ENCODE measurements around the gene H1-8. TPM values are rescaled to one million over a fixed set of nuclear protein-coding genes. Genes with fewer than 3 reads are reported as not detected.

The H1-8 gene
- total and polyA plus RNA-seq, 9 of the 15 experiments (the other 6 are each of a cell fraction or from before 2014, with no cell fraction given): not detected

GRCh38 chr3:129599073-129599472, 56.1 kb downstream of the H1-8 start:
- peak overlapping the region in 1 of 2 experiments; percentile 83; a peak in 2 of 4 replicates for H3K9ac ChIP-seq (ENCODE audit: insufficient read depth in 1 of 2, low read depth in 2 of 2, low read length in 2 of 2)
- CTCF ChIA-PET (ENCODE audit: low intra/inter-chr PET ratio): no interaction called here
- no peak for DNase-seq (ENCODE audit: extremely low read depth in 1 of 4, low spot score in 3 of 4)
- WGBS (ENCODE audit: insufficient coverage, low coverage, missing lambda C conversion rate): 80% methylated on average over 17 of the region's 19 CpGs
- H4K20me1 ChIP-seq (replicated peaks; ENCODE audit: control insufficient read depth, insufficient read depth, low read length): peaks cover 7% of the 10 kb centered on the region; the same call in 1 of the 2 replicates
- no peak overlapping the region for H3K4me3 ChIP-seq
- no TSS peak for BruUV-seq (replicated peaks)
- FAIRE-seq: no peak
- H2AFZ ChIP-seq (ENCODE audit: low read depth, low read length): no peak overlapping the region
- peaks cover 81% of the 10 kb centered on the region for H3K79me2 ChIP-seq (ENCODE audit: control insufficient read depth, insufficient read depth, low read length)
- 0 out of 2 replicates have a peak overlapping the region, but pooled peaks have one; percentile 43 for H3K4me2 ChIP-seq (ENCODE audit: insufficient read depth, low read length)
- intact Hi-C loops (cut with micrococcal nuclease) (no loop called here), in situ Hi-C loops (cut with MboI) (no loop called here)
- no peaks in the 10 kb centered on the region for H3K9me3 ChIP-seq (replicated peaks; ENCODE audit: control insufficient read depth, insufficient read depth, low read depth, low read length)
- H3K9me1 ChIP-seq (ENCODE audit: control insufficient read depth, insufficient read depth, low read length): no peaks in the 10 kb centered on the region
- H3K4me1 ChIP-seq (replicated peaks in 1 of 2; ENCODE audit: control insufficient read depth in 2 of 2, insufficient read depth in 2 of 2, low read length in 2 of 2): peaks cover 40 to 70% of the 10 kb centered on the region in 2 experiments
- H3K27me3 ChIP-seq (ENCODE audit: control insufficient read depth in 2 of 2, insufficient read depth in 2 of 2, low read length in 2 of 2): no peaks in the 10 kb centered on the region
- H3K36me3 ChIP-seq (ENCODE audit: control insufficient read depth, insufficient read depth, low read length): peaks cover 5% of the 10 kb centered on the region; the same call in 2 of the 3 replicates
- H3K27ac ChIP-seq (ENCODE audit: extremely low read depth, low read depth, low read length): peak overlapping the region; percentile 30; the same call in 2 of the 3 replicates
- no peak for ATAC-seq
- POLR2A ChIA-PET: interaction anchor here (0.8 to 1.2 kb wide), 2 partner anchors 8 to 16 kb away, joined by 3 read pairs; no protein-coding TSS in a partner anchor
- TF ChIP-seq HEY1 (CRISPR knock-in tag; IDR thresholded peaks at IDR 0.05; ENCODE audit: borderline replicate concordance) (no peak), SRSF7 (optimal IDR thresholded peaks at IDR 0.05; ENCODE audit: low read depth, low read length) (no peak), ZNF165 (CRISPR knock-in tag; IDR thresholded peaks at IDR 0.05; ENCODE audit: borderline replicate concordance) (no peak), ZFX (CRISPR knock-in tag; IDR thresholded peaks at IDR 0.05) (0 out of 2 replicates have a peak, but pooled peaks have one; percentile 0), HDAC3 (IDR thresholded peaks at IDR 0.05; ENCODE audit: borderline replicate concordance, partially characterized antibody) (no peak), GTF3C2 (IDR thresholded peaks at IDR 0.05; ENCODE audit: borderline replicate concordance, extremely low read depth, insufficient read length) (no peak), SPI1 (IDR thresholded peaks at IDR 0.05; ENCODE audit: borderline replicate concordance, low read depth, low read length) (no peak), KDM1A (IDR thresholded peaks at IDR 0.05) (0 out of 4 replicates have a peak, but pooled peaks of 1 of the 2 experiments have one; percentile 17), MAX (CRISPR knock-in tag; IDR thresholded peaks at IDR 0.05) (no peak), ELF2 (CRISPR knock-in tag; IDR thresholded peaks at IDR 0.05) (no peak), FOXA3 (CRISPR knock-in tag; conservative IDR thresholded peaks at IDR 0.05 in 1 of 2, IDR thresholded peaks at IDR 0.05 in 1 of 2) (no peak), ARHGAP35 (IDR thresholded peaks at IDR 0.05; ENCODE audit: partially characterized antibody) (no peak), GATAD2B (IDR thresholded peaks at IDR 0.05; ENCODE audit: borderline replicate concordance) (no peak), ZBTB33 (CRISPR knock-in tag; IDR thresholded peaks at IDR 0.05) (peak; percentile 90), RBM25 (IDR thresholded peaks at IDR 0.05; ENCODE audit: low read depth, low read length, severe bottlenecking) (peak; percentile 58), RBFOX2 (IDR thresholded peaks at IDR 0.05; ENCODE audit: low read depth, low read length) (0 out of 2 replicates have a peak, but pooled peaks have one; percentile 26), ZNF436 (CRISPR knock-in tag; IDR thresholded peaks at IDR 0.05) (no peak), ZNF445 (CRISPR knock-in tag; IDR thresholded peaks at IDR 0.05; ENCODE audit: low read depth) (no peak), HDAC2 (IDR thresholded peaks at IDR 0.05) (no peak)
